ENCODE results near the gene GRSF1. TPM values are rescaled to one million over a fixed set of nuclear protein-coding genes. Genes with fewer than 3 reads are reported as not detected.

Gene GRSF1
- total RNA-seq, 1 experiment from 2014 or later: 40.7 TPM

Small RNA genes lying within 50 kb of the gene (small RNA-seq; reads per million reads assigned to genes)
- not detected for gene RF00026
- gene RNU6-891P: not detected

Other genes starting within 250 kb of the GRSF1 start
- gene AMBN, start 247.6 kb downstream of the GRSF1 start, total RNA-seq (2014; rRNA removed; shearing (Covaris generic)): not detected in 2 replicates
- not detected in 2 replicates for gene ENAM, start 211.1 kb downstream of the GRSF1 start, total RNA-seq (2014; rRNA removed; shearing (Covaris generic))
- gene JCHAIN, start 173.4 kb downstream of the GRSF1 start, total RNA-seq (2014; rRNA removed; shearing (Covaris generic)): not detected in 2 replicates
- gene UTP3, start 151.4 kb downstream of the GRSF1 start, total RNA-seq (2014; rRNA removed; shearing (Covaris generic)): 17.5 and 19.2 TPM in 2 replicates
- gene RUFY3, start 117.9 kb downstream of the GRSF1 start, total RNA-seq (2014; rRNA removed; shearing (Covaris generic)): 15.0 and 18.7 TPM in 2 replicates
- 1.2 and 3.8 TPM in 2 replicates for gene MOB1B, start 62.5 kb upstream of the GRSF1 start, total RNA-seq (2014; rRNA removed; shearing (Covaris generic))
- 12.0 and 16.9 TPM in 2 replicates for gene DCK, start 153.8 kb upstream of the GRSF1 start, total RNA-seq (2014; rRNA removed; shearing (Covaris generic))